HT1080 (cell line): ENCODE measurements around the gene CDH4. TPM values are rescaled to one million over a fixed set of nuclear protein-coding genes. Genes with fewer than 3 reads are reported as not detected.

Experiments
- DNase-seq: peaks from one replicate; pipeline ENCODE4 v3.0.0-alpha.2; 2015; ENCODE audit warnings: low read depth
- total RNA-seq: library from RNA; depleted of rRNA; stranded (reverse); fragments of >200 nt; shearing (Covaris generic); gene quantifications from 2 replicates; pipeline ENCODE4 v1.2.3, GENCODE V29; 2014

CDH4 gene
- total RNA-seq, 1 experiment from 2014 or later = 10.8 TPM

DNA sequence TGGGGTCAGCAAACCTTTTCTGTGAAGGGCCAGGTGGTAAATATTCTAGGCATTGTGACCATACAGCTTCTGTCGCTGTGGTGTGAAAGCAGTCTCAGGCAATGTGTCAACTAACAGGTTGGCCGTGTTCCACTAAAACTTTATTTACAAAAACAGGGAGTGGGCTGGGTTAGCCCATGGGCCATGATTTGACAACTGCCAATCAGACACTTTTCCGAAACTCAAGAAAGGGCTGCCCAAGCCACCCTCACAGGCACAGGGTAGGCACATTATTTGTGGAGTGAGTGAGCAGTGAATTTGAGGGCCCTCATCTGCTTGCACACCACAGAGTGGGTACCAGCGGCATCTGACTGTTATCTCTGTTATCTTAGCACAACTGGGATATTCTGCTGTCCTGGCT, 523.4 kb downstream of the CDH4 start:
- DNase-seq = no peak

DNA sequence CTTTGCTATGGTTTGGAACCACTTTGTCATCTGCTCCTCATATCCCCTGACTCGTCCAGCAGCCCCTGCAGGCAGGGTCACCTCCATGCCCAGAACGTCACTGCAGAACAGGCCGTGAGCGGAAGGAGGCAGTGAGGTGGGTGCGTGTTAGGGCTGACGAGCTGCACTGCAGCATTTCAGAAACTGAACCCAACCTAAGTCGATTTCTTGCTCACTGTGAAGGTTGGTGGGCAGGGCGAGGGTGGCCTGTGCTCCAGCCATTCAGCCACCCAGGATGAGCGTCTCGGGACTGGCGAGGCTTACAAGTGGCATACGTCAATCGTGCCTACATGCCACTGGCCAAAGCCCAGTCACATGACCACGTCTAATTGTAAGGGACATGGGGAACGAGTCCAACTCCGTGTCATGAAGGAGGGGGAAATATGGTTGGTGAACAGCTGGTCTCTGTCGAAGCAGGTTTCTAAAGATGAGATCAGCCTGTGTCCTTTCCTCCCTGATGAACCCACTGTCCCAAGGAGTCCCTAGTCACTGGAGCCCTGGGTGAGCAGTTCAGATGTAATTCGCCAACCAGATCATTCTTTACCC, 524.5 kb downstream of the CDH4 start:
- DNase-seq = no peak

DNA sequence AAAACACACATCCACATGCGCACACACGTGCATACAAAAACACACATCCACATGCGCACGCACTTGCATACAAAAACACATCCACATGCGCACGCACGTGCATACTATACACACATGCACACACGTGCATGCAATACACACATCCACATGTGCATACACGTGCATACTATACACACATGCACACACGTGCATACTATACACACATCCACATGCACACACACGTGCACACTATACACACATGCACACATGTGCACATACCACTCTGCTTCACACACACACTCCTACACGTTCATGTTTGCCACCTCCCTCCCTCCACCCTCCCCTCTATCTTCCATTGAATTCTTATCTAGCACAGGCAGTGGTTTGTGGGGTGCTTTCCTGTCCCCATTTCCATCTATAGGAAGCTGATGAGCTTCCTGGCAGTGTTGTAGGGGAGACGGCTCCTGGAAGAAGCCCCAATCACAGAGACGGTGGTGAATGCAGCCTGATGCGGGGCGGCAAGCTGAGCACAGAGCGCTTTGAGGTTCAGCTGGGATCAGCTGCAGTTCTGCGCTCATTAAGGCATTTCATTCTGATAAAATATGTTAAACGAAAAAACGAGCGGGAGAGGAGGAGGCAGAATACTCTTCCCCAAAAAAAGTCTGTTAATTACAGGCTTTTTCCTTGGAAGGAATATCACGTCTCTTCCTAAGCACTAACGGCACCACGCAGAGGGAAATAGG, 525.9 kb downstream of the CDH4 start:
- no peak for DNase-seq

DNA sequence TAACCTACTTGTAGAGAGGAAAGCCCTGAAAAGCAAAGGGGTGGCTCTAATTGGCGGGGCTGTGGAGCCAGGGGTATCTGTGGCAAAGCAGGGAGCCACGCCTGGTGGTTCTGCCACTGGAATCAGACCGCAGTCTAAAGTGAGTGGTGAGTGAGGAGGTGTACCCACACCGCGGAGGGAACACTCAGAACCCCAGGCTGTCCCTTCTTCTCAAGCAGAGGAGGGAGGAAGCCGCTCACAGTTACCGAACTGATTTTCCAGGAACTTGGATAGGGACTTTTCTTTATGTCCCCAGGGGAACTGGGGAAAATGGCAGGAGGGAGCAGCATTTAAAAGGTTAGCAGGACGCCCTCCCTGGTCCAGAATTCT, 526.4 kb downstream of the CDH4 start:
- DNase-seq = no peak

DNA sequence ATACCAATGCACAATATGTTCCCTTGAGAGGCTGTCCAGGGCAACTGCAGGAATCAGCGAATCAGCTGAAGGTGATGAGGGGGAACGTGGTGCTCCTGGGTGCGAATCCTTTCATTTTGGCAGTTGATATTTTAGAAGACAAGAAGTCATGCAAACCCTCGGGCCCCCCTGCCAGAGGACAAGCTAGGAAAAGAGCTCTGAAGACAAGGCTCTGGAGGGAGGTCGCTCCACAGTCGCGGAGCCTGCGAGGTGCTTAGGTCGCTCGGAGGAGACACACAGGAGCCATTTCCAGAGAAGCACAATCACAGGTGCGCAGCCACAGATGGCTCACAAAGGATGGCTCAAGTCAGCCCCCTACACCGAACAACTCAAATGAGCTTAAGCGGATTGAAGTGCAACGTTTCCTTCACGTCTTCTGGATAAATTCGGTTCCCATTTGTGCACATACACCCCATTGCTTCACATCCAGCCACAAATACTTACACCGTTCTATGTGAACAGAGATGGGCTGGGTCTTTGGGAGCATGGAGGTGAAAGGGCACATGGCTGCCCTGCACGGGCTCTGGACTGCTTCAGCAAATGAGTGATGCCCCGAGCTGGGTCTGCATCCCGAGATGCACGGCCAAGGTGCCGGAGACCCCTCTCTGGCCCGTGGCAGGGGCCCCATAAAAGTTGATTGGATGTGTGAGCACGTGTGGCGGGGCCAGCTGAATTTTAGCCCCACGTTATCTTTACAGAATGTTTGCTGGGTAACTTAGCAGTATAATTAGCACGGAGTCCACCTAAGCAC, 527.3 kb downstream of the CDH4 start:
- no peak for DNase-seq

DNA sequence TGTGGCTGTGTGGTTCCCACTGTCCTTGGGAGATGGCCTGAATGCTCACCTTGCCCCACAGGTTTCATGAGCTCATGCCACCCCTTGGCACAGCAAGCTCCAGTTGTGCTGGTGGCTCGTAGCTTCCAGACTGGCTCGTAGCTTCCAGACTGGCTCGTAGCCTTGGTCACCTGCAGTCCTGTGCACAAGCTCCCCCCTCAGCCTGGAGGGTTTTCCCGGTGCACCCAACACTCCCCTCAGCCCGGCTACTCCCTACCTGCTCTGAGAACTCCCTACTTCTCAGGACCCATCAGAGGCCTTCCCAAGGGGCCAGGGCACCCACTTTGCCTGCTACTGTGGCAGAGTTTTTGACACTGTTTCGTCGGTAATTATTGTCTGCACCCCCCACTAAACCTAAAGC, 528.0 kb downstream of the CDH4 start:
- DNase-seq = no peak

DNA sequence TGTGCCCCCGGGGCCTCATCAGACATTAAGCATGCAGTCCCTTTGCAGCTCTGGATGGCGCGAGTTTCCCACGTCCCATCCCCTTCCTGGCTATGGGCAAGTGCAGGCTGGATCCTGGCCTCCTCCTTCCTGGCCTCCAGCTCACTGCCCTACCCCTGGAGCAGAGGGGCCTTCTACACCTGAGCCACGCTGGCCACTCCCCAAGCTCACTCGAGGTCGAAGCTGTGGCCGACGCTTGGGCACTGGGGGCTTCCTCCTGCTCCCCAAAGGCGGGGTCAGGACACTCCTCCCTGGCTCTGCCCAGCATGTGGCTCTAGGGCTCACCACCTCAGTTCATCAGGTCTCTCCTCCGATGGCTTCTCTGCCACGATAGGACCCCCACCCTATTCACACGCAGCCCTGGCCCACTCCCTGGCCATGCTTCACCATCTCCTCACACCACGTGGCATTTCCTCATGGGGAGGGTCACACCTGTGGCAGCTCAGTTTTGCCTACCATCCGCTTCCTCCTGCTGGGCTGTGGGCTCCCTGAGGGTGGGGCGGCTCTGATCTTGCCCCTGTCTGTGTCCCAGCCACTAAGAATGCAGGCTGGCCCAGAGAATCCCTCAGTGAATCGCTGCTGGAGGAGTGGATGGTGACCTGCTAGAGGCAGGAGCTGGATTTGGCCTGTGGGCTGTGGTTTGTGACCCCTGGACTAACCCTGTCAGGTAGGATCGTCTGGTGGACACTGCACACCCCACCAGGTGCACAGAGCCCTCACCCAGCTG, 532.9 kb downstream of the CDH4 start:
- DNase-seq = no peak

DNA sequence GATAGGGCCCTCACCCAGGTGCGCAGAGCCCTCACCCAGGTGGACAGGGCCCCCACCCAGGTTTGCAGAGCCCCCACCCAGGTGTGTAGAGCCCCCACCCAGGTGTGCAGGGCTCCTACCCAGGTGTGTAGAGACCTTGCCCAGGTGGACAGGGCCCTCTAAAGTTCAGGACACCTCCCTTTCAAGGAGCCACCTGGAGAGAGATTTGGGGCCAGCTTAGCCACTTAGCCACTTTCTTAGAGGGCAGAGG, 533.4 kb downstream of the CDH4 start:
- no peak for DNase-seq

DNA sequence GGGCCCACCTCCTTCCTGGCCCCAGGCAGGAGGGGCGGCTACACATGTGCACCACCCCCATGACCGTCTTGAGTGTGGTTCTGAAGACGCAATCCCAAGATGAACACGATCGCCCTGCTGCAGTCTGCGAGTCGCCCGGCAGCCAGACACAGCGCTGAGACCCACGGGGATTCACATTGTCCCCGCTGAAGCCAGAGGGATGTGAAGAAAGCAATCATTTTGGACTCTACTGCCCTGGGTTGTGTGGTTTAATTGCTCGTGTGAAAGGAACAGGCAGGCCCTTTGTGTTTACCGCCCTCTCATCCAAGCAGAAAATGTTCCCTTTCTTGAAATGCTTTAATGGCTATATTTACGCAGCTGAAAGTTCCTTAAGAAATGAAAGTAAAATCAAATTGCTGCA, 534.2 kb downstream of the CDH4 start:
- no peak for DNase-seq

DNA sequence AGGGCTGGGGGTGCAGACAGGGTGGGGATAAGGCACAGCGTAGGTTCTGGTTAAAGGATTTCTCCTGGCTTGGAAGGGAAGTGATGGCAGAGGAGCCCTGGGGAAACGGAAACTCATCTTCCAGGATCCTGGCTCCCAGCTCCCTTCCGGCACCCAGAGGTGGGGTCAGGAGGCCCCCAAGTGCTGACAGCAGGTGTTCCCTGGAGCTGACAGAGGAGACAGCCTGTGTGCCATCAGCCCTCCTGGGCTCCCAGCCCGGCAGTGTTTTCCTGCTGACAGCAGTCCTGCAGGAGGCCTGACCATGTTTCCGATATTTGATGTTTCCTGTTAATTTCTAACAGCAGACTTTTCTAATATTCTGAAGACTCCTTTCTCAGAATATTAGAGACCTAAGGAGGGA, 536.3 kb downstream of the CDH4 start:
- DNase-seq = no peak

DNA sequence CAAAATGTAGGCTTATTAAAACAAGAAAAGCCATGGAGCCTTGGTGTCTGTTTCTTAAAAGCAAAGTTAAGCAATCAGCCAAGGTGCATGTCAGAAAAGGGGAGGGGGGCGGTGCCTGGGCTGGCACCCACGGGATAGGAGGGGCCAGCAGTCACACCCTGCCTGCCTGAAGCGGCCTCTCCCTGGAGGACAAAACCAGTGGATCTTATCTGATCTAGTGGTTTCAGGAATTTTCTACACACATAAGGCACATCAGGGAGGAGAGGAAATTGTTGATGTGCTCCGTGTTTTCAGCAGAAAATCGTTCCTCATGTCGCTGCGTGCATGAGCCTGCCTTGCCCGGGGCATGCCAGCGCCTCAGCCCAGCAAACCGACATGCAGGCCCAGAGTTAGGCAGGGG, 537.3 kb downstream of the CDH4 start:
- DNase-seq = no peak

DNA sequence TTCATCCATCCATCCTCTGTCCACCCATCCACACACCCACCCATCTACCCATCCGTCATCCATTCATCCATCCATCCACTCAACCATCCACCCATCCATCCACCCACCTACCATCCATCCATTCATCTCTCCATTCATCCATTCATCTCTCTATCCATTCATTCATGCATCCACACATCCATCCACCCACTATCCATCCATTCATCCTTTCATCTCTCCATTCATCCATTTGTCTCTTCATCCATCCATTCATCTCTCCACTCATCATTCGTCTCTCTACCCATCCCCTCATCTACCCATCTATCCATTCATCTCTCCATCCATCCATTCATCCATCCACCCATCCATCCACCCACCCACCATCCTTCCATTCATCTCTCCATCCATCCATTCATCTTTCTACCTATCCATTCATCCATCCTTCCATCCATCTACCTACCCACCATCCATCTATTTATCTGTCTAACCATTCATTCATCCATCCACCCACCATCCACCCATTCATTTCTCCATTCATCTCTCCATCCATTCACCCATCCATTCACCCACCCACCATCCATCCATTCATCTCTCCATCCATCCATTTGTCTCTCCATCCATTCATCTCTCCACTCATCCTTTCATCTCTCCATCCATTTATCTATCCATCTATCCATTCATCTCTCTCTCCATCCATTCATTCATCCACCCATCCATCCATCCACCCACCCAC, 538.2 kb downstream of the CDH4 start:
- DNase-seq = no peak

DNA sequence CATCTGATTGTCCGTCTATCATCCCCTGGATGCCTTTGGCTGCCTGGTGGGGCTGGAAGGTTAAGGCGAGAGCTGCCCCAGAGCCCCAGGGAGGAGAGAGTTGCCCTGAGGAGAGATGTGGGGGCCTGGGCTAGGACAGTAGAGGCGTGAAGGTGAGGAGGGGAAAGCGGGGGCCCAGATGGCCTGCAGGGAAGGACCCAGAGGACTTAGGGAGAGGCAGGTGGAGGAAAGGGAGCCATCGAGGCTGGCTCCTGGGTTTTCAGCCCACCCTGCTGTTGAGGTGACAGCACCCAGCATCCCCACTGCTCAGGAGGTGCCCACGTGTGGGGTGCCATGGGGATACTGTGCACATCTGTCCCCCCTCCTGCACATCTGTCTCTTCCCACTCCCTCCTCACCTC, 539.9 kb downstream of the CDH4 start:
- no peak for DNase-seq

DNA sequence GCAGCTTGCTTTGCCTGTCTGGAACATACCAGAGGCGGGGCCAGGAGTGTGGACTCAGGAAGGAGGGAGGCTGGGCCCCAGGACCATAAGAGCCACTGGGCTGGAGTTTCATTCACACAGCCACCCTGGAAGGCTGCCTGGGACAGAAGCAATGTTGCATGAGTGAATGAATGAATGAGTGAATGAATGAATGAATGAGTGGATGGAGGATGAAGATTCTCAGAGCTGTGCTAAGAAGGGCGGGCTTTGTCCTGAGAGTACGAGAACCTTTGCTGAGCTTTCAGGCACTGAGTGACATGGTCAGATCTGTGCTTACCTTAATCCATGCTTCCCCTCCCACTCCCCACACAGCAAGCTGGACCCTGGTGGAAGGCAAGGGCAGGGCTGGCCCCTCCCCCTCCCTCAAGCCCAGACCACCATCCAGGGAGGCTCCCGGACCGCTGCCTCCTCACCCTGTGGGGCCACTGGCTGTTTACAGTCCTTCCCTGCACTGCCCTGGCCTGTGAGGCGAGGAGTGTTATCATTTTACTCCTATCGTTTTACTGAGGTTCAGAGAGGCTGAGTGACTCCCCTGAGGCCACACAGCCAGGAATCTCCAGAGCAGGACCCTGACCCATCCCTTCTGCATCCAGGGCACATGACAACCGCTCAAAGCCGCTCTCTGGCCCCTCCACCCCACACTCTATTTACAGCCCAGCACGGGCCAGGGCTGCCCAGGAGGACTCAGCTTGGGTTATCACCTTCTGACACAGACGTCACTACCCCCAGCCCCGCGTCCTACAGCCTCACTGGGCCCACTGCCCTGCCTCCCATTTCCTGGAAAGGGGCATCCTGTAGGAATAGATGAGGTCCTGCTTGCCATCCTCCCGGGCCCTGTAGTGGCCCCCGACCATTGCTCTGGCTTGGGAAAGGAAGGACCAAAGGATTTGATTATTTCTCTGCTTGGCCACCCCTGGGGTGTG, 543.9 kb downstream of the CDH4 start:
- DNase-seq = no peak

DNA sequence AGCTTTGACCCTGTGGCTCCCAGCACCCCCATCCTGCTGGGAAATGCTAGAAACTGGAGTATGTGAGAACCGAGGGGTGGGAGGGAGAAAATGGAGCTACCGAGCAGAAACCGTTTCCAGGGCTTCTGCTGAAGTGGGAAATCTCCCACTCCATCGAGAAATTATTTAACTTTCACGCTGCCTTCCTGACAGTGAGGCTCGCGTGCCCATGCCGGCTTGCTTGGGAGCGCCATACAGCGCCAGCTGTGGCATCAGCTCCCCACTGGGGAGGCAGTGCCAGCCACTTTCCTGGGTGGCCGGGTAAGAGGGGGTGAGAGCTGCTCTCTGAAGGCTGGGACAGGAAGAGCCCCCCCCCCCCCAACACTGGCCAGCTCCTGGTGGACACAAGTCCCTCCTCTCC, 544.7 kb downstream of the CDH4 start:
- no peak for DNase-seq

DNA sequence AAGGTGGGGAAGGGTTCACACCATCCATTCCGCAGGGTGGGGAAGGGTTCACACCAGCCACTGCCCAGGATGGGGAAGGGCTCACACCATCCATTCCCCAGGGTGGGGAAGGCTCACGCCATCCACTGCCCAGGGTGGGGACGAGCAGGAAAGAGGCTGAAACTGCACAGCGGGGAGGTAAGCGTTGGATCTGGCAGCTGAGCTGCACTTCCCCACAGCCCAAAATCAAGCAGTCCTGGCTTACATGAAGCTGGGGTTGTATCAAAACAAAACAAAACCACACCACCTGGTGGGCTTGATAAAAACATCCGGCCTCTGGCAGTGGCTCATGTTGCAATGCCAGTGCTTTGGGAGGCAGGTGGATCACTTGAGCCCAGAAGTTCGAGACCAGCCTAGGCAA, 545.1 kb downstream of the CDH4 start:
- peak; percentile 5 for DNase-seq

DNA sequence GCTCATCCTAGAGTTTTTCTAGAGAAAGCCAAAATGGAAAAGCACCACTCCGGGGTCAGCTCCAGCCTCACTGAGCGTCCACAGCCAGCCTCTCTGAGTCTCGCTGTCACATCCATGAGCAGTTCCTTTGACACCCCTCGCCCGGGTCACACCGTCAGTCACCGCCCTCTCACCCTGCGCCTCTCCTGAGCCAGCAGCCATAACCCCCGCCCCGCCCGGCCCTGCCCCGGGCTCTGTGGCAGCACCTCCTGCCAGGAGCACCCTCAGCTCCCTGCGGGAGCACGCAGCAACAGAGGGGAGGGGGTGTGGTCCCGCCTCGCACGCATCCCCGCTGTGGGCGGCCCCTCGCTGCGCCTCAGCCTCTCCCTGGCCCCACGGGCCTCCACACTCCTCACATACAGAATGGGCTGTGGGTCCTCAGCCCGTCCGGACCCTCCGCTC, 545.9 kb downstream of the CDH4 start:
- no peak for DNase-seq

DNA sequence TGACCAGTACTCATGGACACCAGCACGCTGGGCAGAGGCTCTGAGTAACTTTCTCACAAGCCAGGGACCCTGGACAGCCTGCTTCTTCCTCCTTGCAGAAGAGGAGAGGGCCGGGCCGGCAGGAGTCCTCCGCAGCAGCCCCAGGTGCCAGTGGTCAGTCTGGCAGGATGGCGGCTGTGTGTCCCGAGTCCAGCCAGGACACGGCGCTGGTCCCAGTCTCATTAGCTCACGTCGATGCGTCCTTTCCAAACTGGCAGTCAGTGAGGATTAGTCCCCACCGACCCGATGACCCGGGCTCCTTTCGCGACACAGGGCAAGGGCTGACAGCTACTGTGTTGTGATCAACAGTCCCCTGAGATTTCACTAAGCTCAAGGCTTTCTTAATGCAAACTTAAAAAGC, 546.6 kb downstream of the CDH4 start:
- DNase-seq = no peak

DNA sequence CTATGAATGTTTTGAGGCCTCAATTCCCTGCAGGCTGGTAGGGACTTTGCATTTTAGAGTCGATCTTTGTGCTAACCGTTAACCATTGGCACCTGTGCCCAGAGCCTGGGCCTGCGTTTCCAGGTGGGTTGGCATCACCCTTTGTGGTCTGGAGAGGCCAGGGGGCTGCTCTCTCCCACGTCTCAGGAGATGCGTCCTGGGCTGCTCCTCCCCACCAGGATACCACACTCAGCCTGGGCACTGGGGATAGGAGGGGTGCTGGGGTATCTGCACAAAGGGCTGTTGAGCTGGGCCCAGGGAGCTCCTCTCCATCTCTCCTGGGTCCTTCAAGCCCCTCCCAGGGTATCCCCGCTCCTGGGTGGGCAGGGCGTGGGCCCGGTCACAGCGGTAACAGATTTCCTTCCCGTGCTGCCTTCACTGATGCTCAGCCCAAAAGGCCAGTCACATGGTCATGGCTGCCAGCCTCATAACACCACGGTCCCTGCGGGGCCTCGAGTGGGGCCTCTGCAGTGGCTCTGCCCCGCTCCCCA, 547.4 kb downstream of the CDH4 start:
- DNase-seq = no peak

DNA sequence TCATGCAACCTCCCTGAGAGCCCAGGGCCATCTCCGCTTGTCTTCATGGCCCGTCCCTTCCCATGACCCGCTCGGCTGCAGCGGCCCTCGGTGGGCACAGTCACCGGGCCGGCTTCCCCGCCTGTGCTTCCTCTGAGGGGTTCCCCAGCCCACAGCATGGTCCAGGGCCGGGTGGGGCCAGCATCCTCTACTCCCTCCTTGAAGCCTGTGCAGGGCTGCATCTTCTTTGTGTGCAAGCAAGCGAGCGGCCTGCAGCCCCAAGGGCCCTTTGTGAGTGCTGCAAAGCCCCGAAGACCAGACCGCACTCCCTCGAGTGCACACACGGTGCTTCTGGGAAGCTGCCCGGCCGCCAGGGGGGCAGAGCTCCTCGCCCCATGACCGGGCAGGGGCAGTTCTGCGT, 547.9 kb downstream of the CDH4 start:
- no peak for DNase-seq
